Cardiac muscle cell (in vitro differentiated cells and primary cell): ENCODE measurements around the gene SHISAL1. TPM values are rescaled to one million over a fixed set of nuclear protein-coding genes. Genes with fewer than 3 reads are reported as not detected.
A peak's percentile ranks its signal among the peaks of the same experiment; 100 is the strongest.

Source experiments
- DNase-seq, 2 donors: peaks; one replicate each; pipeline versions ENCODE4 v3.0.0 to v3.0.0-alpha.2; 2010 to 2017; ENCODE audit warnings: low read depth in 1 of 2, low spot score in 1 of 2
- H3K27ac ChIP-seq: fragments of 200-600 bp; sonication (generic); 2 replicates; pipeline ENCODE4 v1.5.1; 2016
- H3K27me3 ChIP-seq: fragments of 200-600 bp; sonication (generic); 2 replicates; pipeline ENCODE4 v1.6.0; 2016; ENCODE audit warnings: control low read depth
- H3K36me3 ChIP-seq: fragments of 200-600 bp; sonication (generic); 2 replicates; pipeline ENCODE4 v1.5.1; 2016; ENCODE audit warnings: control low read depth
- H3K4me1 ChIP-seq: fragments of 200-600 bp; sonication (generic); 2 replicates; pipeline ENCODE4 v1.8.1; 2017; ENCODE audit warnings: low read depth, mild to moderate bottlenecking, mixed run types
- H3K4me3 ChIP-seq: fragments of 200-600 bp; sonication (generic); 2 replicates; pipeline ENCODE4 v1.5.1; 2016; ENCODE audit warnings: mild to moderate bottlenecking
- H3K9me3 ChIP-seq: fragments of 200-600 bp; sonication (generic); 2 replicates; pipeline ENCODE4 v1.5.1; 2017; ENCODE audit warnings: low read depth, mild to moderate bottlenecking, control low read depth
- polyA plus RNA-seq: library from polyadenylated mRNA; unstranded; fragments of >200 nt; fragmentation: Nextera tagmentation; extraction: Ambion mirVana; gene quantifications from 2 replicates; pipeline ENCODE4 v1.2.1, GENCODE V29; 2016
- total RNA-seq: library from RNA; depleted of rRNA; stranded (reverse); fragments of >200 nt; gene quantifications from 2 replicates; pipeline ENCODE4 v1.2.3, GENCODE V29; 2016
- TF ChIP-seq, protein P1 (sequence below): IDR thresholded peaks from 2 replicates; pipeline ENCODE4 v1.5.1; 2012; ENCODE audit warnings: low read depth, mild to moderate bottlenecking, low read length

Gene SHISAL1
- total and polyA plus RNA-seq, 2 experiments from 2014 or later: 0.40 to 2.8 TPM

DNA sequence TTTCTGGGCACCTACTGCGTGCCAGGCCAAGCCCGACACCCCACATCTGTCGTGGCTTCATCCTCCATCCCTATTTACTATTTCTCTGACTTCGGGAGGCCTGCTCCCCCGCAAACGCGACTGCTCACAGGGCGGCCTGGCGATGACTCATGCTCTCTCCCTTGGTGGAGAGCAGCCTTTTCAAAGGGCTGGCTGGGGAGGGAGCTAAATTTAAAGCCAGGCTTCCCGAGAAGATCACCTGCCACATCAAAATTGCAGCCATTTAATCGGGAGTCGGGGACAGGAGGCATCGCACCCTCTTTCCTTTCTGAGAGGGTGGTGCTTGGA, 24.9 kb upstream of the SHISAL1 start:
- Histone ChIP-seq H3K27me3 (peaks cover 24% of the 10 kb centered on the region), H3K4me1 (peaks cover 4% of the 10 kb centered on the region), H3K9me3 (no peaks in the 10 kb centered on the region), H3K27ac (no peak overlapping the region), H3K4me3 (no peak overlapping the region), H3K36me3 (no peaks in the 10 kb centered on the region)
- TF ChIP-seq, protein P1, sequence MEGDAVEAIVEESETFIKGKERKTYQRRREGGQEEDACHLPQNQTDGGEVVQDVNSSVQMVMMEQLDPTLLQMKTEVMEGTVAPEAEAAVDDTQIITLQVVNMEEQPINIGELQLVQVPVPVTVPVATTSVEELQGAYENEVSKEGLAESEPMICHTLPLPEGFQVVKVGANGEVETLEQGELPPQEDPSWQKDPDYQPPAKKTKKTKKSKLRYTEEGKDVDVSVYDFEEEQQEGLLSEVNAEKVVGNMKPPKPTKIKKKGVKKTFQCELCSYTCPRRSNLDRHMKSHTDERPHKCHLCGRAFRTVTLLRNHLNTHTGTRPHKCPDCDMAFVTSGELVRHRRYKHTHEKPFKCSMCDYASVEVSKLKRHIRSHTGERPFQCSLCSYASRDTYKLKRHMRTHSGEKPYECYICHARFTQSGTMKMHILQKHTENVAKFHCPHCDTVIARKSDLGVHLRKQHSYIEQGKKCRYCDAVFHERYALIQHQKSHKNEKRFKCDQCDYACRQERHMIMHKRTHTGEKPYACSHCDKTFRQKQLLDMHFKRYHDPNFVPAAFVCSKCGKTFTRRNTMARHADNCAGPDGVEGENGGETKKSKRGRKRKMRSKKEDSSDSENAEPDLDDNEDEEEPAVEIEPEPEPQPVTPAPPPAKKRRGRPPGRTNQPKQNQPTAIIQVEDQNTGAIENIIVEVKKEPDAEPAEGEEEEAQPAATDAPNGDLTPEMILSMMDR: no peak
- peak; percentile 47 to 76 for DNase-seq

DNA sequence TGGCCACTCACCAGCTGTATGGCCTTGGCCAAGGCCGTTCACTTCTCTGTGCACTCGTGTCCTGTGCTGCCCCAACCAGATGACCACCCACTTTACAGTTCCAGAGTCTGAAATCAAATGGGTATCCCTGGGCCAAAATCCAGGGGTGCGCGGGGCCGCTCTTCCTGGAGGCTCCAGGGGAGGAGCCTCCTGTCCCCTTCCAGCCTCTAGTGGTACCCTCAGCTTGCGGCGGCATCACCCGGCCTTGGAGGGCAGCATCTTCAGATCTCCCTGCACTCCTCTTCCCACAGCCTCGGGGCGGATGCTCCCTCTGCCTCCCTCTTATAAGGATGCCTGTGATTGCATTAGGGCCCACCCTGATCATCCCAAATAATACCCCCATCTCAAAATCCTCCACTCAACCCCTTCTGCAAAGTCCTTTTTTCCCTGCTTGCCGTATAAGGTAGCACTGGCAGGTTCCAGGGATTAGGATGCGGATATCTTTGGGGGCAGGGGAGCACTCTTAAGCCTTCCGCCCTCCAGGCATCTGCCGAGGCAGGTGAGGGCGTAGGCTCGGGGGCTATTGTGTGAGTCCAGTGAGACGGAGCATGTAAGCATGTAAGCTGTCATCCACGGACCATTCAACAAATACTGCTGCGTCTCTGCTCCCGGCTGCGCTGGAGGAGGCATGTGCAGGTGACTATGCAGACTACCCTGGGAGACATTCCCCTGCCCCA, 24.4 kb upstream of the SHISAL1 start:
- H3K4me1 ChIP-seq: peaks cover 4% of the 10 kb centered on the region
- DNase-seq: no peak

DNA sequence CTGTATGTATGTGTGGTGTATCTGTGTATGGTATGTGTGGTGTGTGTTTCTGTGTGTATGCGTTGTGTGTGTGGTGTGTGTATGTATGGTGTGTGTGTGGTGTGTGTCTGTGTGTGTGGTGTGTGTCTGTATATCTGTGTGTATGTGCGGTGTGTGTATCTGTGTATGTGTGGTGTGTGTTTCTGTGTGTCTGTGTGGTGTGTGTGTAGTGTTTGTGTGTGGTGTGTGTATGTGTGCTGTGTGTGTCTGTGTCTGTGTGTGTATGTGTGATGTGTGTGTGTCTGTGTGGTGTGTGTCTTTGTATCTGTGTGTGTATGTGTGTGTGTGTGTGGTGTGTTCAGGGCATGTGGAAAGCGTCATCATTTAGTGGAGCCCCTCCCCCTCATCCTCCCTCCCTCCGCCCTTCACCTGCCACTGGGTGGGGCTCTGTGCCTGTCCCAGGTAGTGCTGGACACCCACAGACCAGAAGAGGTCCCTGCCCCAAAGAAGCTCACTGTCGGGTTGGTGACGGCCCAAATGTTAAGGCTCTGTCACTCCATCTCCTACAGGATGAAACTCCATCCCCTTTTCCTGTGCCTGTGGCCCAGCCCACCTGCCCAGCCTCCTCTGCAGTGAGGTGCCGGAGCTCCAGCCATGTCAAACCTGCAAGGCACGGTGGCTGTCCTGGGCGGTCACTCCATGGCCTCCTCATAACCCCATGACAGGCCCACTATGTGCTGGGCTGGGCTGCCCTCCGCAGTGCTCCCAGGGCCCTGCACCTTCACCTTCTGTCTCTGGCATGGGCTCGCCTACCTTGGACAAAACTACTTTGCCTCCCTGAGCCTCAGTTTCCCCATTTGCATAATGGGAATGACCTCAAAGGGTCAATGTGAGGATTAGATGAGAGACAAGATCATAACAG, 23.4 kb upstream of the SHISAL1 start:
- Histone ChIP-seq H3K4me1 (no peaks in the 10 kb centered on the region), H3K27me3 (peaks cover 36% of the 10 kb centered on the region), H3K9me3 (no peaks in the 10 kb centered on the region), H3K27ac (no peak overlapping the region), H3K36me3 (no peaks in the 10 kb centered on the region), H3K4me3 (no peak overlapping the region)
- TF ChIP-seq, protein P1: no peak
- no peak for DNase-seq

More for the DNA sequence above, 24.4 kb upstream of the SHISAL1 start:
- H3K27ac ChIP-seq: no peak overlapping the region
- TF ChIP-seq, protein P1: no peak
- peaks cover 29% of the 10 kb centered on the region for H3K27me3 ChIP-seq
- no peaks in the 10 kb centered on the region for H3K9me3 ChIP-seq
- no peaks in the 10 kb centered on the region for H3K36me3 ChIP-seq
- H3K4me3 ChIP-seq: no peak overlapping the region

DNA sequence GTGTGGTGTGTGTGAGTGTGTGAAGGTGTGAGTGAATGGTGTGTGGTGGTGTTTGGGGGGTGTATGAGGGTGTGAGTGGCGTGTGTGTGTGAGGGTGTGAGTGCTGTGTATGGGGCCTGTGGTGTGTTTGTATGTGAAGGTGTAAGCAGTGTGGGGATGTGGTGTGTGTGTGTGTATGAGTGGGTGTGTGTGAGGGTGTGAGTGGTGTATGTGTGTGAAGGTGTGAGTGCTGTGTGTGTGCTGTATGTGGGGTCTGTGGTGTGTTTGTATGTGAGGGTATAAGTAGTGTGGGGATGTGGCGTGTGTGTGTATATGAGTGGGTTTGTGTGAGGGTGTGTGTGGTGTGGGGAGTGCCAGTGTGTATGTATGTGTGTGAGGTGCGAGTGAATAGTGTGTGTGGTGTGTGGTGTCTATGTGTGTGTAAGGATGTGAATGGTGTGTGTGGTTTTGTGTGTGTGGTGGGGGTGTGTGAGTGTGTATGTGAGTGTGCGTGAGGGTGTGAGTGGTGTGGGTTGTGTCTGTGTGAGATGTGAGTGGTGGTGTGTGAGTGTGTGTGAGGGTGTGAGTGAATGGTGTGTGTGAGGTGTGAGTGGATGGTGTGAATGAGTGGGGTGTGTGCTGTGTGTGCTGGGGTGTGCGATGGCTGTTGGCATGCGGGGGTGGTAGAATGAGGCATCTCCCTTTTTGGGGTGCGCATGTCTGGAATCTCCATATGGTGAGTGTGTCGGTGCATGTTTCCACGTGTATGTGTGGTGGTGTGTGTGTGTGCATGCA, 22.5 kb upstream of the SHISAL1 start:
- no peak overlapping the region for H3K27ac ChIP-seq
- DNase-seq: no peak
- H3K4me1 ChIP-seq: no peaks in the 10 kb centered on the region
- peaks cover 45% of the 10 kb centered on the region for H3K27me3 ChIP-seq
- TF ChIP-seq, protein P1: no peak
- no peaks in the 10 kb centered on the region for H3K36me3 ChIP-seq
- no peaks in the 10 kb centered on the region for H3K9me3 ChIP-seq
- no peak overlapping the region for H3K4me3 ChIP-seq

DNA sequence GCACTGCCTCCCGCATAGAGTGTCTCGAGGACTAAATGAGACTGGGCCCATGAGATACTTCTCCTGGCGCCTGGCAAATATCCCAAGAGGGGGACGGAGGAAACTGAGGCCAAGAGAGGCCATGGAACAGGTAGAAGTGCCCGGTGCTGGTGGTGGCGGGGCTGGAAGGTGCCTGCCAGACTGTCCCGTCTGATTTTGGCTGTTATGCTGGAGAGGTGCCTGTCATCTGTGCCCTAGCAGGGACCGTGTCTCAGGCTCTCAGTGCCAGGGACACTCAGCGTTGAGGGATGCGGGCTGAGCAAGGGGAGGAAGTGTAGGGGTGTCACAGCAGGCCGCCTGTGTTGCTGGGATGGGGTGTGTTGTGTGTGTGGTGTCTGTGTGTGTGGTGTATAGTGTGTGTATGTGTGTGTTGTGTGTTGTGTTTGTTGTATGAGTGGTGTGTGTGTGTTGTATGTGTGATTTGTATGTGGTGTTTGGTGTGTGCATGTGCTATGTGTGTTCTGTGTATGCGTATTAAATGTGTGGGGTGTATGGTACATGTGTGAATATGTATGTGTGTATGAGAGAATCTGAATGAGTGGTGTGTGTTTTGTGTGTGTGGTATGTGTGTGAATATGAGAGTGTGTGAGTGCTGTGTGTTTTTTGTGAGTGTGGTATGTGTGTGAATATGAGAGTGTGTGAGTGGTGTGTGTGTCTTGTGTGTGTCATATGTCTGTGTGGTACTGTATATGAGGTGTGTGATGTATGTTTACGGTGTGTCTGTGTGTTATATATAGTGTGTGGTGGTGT, 21.3 kb upstream of the SHISAL1 start:
- Histone ChIP-seq H3K9me3 (no peaks in the 10 kb centered on the region), H3K4me3 (no peak overlapping the region), H3K4me1 (no peaks in the 10 kb centered on the region), H3K27ac (no peak overlapping the region), H3K27me3 (peaks cover 57% of the 10 kb centered on the region), H3K36me3 (no peaks in the 10 kb centered on the region)
- no peak for DNase-seq
- TF ChIP-seq, protein P1: no peak
